Activated CD4-positive, alpha-beta T cell treated with anti-CD3 and anti-CD28 coated beads, Interleukin-2, amount 50 U/mL, for 24 hours (primary cell): ENCODE data around the gene PACRG.

Experiments
- DNase-seq, 2 donors: peaks; one replicate each; pipeline ENCODE4 v3.0.0-alpha.2; 2020; ENCODE audit warnings: low read depth in 1 of 2, low spot score in 1 of 2

Gene PACRG

DNA sequence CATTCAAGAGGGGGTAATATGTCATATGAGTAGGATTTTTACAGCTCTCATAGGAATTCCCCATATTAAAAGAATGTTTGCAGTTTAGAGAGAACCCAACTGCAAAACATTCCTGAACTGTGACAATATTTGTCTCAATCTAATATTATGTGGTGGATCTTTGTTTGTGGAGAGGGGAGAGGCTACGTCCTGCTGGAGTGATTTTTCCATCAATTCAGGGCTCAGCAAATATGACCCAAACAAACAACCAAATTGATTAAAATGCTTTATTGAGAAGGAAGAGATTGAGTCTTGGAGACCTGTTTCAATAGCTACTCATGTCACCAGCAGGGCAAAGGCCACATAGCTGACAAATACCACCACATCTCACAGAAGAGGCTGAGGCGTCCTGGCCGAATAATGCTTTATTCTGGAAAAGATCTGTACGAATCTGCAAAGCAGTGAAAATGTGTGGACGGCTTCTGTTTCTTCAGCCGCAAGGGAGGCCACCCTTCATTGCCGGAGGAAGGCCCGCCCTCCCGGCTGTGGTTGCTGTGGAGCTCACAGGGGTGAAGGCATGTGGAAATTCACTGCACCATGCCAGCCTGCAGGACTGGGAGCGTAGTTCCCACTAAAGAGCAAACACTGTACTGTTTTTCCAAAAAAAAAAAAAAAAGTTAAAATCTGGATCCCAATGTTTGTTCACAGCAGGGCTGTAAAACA, 597.1 kb downstream of the PACRG start:
- DNase-seq: no peak

DNA sequence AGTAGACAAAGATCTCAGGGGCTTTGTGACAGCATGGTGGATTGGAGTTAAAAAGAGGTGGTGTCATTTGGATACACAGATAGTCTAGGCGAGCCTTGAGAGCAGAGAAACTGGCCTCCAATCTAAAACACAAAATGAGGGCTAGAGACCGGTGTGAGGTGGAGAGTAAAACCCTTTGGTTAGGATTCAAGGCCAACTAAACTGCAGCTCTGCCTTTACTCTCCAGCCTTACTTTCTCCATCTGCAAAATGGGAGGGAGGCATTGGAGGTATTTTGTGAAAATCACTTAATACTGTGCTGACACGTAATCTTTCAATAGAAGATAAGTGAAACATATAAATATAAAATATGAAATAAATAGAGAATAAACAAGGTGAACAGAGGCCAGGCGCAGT, 597.6 kb downstream of the PACRG start:
- no peak for DNase-seq

DNA sequence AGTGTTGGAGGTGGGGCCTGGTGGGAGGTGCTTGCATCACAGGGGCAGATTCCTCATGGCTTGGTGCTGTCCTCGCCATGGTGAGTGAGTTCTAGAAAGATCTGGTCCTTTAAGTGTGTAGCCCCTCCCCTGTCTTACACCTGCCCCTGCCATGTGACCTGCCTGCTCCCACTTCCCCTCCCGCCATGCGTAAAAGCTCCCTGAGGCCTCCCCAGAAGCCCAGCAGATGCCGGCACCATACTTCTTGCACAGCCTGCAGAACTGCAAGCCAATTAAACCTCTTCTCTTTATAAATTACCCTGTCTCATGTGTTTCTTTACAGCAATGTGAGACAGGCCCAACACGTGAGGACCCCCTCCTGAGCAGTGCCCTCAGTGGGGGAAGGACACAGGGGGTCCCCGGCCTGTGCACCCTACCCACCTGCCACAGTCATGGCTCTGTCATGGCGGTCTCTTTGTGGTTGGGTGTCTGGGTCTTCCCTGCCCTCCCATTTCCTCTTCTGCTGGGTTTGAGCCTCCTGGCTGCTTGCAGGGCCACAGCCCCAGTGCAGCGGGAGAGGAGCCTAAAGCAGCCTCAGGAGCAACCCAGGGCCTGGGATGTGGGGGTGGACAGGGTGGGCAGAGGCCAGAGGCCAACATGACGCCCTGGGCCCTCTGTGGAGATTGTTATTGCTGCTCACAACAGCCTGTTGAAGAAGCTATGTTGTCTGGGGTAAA, 599.5 kb downstream of the PACRG start:
- DNase-seq: no peak

DNA sequence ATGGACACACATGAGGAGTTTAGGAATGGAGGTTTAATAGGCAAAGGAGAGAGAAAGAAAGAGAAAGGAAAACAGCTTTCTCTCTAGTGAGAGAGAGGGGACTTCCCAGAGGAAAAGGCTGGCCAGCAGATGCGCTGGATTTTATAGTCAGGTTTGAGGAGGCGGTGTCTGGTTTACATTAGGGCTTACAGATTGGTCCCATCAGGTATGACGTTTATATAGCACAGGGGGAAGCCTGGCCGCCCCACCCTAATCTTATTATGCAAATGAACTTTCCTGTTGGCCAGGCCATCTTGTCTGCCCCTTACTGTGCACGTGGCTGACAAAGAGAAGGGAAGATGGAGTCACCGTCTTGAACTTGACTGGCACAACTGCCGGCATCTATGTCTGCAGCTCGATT, 600.1 kb downstream of the PACRG start:
- no peak for DNase-seq

DNA sequence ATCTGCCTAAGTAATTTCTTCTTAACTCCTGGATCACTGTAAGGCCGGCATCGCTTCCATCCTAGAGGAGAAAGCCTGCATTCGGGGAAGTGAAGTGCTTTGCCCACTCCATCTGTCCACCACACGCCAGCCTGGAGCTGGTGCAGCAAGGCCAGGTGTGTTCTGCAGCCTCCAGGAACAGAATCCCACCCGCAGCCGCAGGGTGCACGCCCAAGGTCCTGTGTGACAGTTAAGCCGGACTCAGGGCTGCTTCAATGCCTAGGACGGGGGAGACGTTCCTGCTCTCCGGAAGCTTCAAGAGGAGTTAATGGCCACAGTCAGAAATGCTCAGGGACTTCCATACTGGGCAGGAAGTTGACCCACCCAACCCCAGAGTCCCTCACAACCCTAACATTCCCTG, 600.6 kb downstream of the PACRG start:
- no peak for DNase-seq

DNA sequence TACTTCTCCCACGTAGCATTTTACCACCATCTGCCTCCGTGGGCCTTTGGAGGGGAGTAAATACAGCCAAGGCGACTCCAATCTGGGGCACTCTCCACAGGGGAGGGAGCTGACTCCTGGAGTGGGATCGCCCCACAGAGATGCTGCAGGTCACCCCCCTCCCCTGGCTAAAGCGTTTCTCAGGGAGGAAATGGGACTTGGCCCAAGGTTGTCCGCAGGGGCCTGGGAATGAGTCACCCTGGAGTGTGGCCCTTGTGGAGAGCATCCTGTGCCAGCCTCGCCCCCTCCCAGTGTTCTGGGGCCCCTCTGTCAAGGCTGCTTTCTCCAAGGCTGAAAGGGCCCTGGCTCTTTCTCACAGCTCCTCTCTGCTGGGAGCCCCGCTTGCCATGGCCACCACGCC, 602.2 kb downstream of the PACRG start:
- DNase-seq: no peak

DNA sequence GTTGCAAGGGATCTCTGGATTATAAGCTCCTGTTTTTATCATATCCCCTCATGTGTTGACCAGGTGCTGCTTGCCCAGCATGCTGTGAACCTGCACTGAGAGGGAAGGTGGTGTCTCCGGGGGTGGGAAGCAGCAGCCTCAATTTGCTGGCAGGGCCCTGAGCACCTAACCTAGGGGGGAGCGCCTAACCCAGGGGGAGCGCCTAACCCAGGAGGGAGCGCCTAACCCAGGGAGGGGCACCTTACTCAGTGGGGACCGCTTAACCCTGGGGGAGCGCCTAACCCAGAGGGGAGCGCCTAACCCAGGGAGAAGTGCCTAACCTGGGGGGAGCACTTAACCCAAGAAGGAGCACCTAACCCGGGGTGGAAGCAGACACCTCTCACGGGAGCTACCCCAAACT, 603.5 kb downstream of the PACRG start:
- DNase-seq: no peak

DNA sequence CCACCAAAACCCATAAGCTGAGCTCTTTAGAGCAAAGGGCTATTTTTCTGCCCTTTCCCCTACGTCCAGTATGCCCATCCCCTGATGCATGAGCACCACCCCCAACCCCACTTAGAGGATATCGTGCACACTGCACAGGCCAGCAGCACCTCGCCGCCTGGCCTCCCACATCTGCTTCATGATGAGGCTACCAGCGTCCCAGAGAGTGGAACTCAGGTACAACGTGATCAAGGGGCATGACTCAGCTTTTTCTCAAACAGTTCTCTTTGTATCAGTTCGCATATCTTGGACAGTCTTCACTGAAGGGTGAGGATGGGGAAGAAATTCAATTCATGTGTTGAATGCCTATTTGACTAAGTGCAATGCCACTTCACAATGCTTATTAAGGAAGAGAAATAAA, 604.8 kb downstream of the PACRG start:
- no peak for DNase-seq

DNA sequence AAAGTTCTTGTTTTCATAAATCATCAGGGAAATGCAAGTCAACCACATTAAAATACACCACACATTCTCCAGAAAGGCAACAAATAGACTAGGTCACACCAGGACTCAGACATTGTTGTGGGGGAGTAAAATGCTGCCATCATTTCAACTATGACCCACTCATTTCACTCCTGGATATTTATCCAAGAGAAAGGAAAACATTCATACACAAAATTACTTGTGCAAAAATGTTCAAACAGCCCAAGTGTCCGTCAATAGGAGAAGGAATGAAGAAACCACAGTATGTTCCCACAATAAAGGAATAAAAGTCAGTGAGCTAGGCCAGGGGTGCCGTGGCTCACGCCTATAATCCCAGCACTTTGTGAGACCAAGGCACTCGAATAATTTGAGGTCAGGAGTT, 605.3 kb downstream of the PACRG start:
- no peak for DNase-seq

DNA sequence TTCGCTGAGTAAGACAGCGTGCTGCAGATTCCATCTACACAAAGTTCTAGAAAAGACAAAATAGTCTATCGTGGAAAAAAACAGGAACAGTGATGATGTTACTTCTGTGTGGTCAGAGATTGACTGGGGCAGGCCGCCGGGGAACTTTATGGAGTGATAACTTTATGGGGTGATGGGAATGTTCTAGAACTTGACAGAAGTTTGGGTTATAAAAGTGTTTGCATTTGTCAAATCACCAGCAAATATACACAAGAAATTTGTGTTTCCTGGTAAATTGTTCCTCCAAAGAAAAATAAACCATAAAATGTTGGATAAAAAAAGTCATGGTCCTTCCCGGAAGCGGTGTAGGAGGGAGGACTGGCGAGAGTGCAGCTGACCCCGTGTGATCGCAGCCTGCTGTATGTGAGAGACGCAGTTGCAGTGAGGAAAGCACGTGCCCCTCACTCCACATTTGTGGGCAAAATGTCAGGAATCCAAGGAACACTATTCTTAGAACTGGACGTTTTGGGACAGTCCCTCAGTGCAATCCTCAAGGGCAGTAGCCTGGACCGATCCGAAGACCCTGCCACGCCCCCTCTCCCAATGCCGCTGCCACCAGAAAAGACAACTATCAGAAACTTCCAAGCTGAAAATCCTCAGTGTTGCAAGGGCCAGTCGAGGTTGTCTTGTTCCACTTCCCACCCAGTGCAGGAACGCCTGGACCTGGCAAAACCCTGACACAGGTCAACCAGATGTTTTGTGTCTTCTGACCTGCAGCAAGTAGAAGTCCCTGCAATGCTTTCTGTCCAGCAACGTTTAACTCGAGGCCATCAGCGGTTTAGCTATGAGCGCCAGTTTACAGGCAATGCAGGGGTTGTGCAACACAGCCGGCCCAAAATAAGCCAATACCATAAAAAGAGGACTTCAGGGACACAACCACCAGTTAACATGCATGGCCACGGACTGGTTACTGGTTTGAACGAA, 606.2 kb downstream of the PACRG start:
- no peak for DNase-seq

DNA sequence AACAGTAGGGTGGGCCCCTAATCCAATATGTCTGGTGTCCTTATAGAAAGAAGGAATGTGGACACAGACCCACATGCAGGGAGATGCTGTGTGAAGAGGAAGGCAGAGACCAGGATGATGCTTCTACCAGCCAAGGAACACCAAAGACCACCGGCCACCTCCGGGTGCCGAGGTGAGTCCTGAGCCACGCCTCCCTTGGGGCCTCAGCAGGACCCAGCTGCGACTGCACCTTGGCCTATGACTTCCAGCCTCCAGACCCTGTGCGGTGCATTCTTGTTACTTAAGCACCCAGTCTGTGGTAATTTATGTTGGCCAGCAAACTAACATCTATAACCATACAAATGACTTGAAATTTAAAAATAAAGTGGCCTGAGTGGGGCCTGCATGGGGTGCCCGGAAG, 607.3 kb downstream of the PACRG start:
- DNase-seq: no peak

DNA sequence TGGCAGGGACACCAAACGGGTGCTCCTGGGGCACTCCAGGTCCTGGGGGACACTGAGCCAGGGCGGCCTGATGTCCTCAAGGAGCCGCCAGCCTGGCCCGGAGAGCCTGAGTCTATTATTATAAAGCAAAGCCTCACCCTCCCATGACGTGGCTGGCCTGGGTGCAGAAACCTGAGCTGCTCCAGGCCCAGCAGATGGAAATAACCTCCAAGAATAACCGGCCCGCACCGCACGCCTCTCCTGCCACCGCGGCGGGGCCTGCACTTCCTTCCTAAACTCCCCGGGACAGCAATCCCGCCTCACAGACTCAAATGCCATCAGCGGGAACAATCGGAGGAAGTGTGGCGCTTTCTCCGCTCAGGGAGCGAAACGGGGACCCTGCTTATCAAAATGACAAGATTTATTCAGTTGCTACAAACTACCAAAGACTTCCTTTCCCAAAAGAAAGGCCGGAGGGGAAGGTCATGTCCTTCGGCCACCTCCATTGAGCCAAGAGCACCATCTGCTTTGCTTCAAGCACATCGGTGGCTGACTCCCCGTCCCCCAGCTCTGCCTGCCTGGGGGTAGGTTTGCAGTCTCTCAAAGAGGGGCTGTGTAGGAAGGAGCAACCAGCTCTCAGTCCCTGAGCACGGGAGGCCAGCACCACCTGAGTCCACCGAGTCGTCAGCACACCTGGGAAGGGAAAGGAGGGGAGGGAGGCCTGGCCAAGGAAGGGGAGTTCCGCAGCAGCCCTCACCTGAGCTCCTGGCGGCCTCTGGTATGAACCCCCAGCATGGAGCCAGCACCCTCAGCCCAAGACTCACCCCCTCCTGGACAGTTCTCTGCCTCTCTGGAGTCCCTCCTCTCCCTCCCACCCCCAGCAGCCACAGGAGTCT, 608.1 kb downstream of the PACRG start:
- DNase-seq: no peak

DNA sequence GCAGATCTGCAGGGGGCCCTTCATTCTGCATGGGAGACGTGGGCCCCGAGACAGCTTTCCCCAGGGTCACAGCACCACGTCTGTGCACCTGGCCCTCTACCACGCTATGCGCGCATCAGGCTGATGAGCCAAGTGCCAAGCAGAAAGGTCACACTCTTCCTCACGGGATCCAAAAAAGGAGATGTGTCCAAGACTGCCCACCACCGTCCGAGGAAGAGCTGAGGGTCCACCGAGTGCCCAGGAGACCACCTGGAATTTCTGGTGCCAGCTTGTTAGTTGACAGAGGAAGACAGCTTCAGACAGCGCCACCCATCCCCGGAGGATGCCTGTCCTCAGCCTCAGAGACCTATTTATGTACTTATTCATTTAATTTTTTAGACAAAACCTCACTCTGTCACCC, 609.2 kb downstream of the PACRG start:
- no peak for DNase-seq

DNA sequence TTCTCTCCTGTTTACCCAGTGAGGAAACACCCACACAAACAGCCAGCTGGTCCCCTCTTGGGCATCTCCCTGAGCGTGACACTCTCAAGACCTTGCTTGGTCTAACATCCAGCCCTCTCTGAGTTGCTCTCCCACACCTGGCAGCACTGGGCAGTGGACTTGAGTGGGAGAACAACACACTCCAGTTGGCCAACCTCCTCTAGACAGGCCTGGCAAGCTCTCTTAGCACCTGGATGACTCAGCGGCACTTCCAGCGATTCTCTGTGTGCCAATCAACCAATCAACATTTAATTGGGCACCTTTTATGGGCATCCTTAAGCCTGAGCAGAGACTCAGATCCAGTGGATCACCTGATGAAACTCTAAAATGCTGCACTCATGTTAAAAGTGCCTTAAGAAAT, 610.2 kb downstream of the PACRG start:
- no peak for DNase-seq

DNA sequence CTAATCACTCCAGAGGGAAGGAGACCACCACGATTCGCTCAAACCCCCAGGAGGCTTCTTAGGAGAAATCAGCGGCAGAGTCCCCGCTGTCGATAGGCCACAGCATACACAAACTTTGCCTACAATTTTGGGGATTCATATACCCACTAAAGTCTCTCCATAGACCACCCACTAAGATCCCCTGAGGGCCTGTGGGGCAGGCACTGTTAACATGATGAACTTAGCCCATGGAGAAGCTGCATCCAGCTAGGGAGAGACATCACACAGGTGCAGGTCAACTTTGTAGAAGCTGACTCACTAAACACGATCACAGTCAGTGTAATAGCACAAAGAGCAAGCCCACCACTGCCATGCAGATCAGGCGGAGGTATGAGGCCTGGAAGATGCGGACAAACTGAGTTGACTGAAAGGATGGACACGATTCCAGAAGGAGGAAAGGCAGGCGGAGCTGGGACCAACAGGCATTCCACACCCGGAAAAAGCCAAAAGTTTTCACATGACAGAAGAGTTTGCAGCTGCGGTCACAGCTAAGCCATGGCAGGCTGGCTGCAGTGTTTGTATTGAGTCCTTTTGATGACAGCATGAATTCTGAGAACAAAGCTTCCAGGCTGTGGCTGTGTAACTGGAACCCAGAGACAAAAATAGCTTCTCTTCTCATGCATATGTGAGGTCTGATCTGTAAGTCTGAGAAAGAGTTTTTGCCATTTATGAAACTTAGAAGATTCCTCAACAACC, 611.1 kb downstream of the PACRG start:
- no peak for DNase-seq

DNA sequence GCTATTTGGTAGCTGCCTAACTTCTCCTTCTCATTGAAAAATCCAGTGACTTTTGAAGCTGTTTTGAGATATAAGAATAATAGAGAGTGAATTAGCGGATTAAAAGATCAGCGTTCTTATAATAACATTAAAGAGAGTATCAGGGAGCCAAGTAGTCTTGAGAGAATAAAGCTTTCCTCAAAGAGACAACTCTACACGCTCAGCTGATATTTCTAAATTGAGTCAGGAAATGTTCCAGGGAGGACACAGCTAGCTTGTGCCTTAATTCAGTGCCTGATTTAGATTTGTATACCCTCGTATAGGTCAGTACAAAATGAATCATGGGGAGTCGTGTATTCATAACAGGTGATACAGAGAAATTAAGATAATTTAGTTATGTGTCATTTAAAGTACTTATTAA, 611.7 kb downstream of the PACRG start:
- no peak for DNase-seq

DNA sequence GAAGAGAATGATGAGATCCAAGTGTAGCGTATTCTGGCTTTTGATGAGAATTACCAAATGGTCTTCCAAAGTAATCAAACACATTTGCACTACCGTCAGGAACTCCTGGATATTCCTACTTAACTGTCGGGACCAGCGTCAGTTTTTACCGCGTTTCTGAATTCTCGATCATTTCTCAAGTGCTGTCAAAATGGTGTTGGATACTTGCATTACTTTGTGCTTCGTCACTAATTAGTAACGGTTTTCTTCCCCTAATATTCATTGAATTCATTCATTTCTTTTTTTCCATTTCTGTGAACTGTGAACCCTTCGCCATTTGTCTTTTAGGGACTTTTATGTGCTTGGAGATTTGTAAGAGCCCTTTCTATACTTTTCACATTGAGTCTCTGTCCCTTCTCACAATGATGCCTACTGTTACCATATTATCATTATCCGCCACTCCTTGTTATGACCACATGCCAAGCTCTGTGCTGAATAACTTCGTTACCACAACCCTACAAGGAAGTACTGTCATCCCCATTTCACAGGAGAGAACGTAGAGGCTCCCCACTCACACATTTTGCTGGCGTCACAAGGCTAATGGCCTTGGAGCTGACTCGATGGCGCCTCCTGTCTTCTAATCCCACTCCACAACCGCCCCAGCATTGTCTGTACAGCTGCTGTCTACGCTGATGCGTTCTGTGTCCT, 612.6 kb downstream of the PACRG start:
- no peak for DNase-seq

DNA sequence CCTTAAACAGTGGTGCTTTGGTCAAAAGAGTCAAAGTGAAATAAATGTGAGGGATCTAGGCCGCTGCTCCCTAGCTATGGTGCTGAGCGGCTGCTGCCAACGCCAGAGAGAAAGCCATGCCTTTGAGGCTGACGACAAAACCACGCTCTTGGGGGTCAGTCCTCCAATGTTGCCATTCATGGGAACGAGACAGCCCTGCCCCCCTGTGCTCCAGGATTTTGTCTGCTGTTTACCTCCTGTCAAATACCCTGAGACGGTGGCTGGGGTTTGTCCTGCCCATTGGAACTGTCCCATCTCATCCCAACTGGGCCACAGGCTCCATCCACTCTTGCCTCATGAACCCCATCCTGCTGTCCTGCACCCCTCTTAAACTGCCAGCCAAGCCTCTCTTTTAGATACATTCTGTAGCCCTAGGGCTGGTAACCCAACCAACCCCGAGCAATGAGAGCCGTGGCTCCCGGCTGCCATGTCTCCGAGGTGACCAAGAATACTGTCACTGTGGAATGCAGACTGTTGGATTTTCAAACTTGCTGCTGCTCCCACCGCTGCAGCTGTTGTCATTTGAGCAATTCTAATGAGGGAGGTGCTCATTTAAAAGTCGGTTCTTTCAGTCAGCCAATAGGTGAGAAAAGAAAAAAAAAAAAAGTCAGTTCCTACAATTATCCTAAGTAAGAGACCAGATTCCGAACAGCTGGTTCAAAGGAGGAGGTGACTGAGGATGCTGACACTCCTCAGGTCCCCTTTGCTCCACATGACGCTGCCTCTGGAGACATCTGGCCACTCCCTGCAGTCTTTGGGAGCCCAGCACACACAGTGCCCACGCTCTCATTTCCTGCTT, 613.7 kb downstream of the PACRG start:
- DNase-seq: no peak
